NCI-H187 (cell line): ENCODE data around the gene ANO5.

Experiments used
- DNase-seq, 2 experiments: peaks; one replicate each; lab custom pipeline; 2025; lab: John Stamatoyannopoulos, UW

ANO5 gene

GRCh38 chr11:22192642-22193347 lies at the start of gene ANO5:
ANO5 (plus strand) TSS chr11:22193085; CDS start chr11:22193493, 408 bp downstream.
- DNase-seq: peak in 1 of 2 experiments; percentile 69

- no peak for DNase-seq
These were observed 41.2 kb upstream of the ANO5 start for GRCh38 chr11:22151649-22152197.

- DNase-seq: no peak
These were observed 35.4 kb upstream of the ANO5 start for GRCh38 chr11:22157531-22157930.

DNA sequence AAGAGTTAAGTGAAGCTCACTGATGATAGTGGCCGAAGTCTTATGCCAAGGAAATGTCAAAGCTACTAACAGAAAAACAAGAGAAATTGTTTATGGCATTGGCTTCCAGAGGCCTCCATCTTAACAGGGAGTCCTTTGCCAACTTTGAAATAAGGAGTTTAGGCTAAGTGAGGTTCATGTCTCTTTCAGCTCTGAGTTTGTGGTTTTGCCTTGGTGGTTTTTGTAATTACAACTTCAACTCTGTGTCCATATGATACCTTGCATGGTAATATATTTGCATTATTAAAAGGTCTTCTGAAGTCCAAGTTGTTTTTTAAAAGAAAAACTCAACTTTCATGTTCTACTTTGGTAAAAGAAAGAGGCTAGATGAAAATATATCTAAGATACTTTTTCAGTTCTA lies 31.4 kb upstream of the ANO5 start:
- DNase-seq: no peak

DNA sequence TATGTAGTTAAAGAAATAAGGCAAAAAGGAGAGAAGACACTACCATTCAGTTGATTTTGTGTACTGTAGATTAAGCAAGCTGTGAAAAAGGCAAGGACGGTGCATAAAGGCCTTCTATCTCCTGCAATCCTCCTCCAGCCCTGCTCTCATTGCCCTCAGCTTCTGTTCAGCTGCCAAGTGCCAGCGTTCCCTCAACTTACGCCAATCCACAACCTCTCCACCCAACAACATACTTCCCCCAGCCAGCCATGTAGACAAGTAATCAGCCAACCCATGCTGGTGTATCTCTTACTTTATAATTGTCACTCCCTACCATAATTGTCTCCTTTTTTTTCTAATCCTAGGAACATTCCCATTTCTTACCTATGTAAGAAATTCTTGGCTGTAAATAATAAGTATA lies 30.1 kb upstream of the ANO5 start:
- DNase-seq: no peak

GRCh38 chr11:22163394-22163797 lies 29.5 kb upstream of the ANO5 start:
- no peak for DNase-seq

GRCh38 chr11:22165087-22165486 lies 27.8 kb upstream of the ANO5 start:
- DNase-seq: no peak

DNA sequence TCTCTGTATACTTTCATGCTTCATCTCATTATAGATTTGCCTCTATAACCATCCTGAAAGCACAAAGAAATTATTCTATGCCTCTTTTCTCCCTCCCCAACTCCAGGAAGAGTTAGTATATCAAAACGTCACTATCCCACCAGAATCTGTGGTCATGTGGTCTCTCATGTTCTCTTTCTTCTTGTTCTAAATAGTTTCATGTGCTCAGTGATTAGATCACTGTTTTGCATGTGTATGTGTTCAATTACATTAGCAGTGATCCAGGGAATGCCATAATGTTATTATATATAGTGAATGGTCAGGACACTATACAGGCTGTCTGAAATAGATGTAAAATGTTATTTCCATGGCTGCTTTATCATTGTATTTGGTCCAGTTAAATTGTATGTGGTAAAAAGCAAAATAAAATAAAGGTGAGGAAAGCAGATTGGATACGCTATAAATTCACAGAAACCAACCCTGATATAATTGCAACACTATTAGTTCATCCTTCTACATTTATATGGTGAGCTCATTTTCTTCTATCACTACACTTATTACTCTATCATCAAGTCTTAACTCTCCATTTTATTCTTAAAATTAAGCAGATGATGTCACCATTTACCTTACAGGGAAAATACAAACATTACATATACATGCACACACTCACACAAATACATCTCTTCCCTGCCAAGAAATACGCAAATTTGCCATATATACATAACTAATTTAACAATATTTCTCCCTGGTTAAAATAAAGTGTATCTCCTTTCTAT lies 26.9 kb upstream of the ANO5 start:
- DNase-seq: no peak

DNA sequence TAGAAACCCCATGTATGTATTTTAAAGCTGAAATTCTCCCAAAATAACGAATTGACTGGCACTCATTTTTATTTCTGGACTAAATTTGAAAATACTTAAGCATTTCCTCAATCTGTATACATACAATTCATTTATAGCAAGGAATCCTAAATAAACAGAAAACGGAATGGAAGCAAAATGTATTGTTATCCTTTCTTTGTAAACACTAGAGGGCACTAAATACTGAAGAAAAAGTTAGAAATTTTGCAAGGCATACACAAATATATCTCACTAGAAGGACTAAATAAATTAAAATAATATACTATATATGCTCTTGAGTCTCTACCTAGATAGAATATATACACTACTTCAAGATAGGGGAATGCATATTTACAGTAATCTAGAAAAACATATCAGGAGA lies 23.1 kb upstream of the ANO5 start:
- no peak for DNase-seq

- DNase-seq: no peak
These were observed 19.4 kb upstream of the ANO5 start for GRCh38 chr11:22173532-22173931.

DNA sequence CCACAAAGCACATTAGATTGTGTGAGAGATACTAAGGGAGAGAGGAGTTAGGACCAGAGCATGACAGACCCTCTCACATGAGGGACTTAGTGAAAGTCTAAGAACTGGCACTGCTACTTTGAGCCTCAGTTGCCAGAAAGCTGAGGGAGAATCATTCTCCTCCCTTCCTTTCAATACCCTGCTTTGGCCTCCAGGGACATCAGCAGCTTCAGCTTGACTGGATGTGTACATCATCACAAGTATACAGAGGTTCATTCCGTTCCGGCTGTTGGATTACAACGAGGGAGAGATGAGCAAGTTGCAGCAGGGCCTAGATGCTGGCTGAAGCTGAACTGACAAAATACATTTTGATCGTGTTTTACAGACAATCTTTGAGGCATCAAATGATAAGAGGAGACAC lies 15.7 kb upstream of the ANO5 start:
- no peak for DNase-seq

GRCh38 chr11:22179626-22180025 lies 13.3 kb upstream of the ANO5 start:
- DNase-seq: no peak

DNA sequence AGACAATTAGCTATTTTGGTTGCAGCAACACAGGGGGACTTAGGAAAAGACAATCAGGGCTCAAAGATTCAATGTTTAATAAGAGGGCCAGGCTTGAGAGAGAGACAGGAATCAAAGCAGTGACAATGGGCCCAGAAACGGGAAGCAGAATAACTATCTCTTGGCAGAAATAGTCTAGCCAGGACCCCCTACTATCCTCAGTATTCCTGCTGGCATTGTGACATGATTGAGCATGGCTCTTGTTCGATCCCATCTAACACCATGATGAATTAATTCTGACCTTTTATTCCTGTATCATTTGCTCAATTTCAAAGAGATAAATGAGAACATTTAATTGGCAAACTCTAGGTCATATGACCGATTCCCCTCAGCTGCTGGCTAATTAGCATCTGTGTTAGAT lies 12.8 kb upstream of the ANO5 start:
- no peak for DNase-seq

- no peak for DNase-seq
These were observed 3.2 kb upstream of the ANO5 start for GRCh38 chr11:22189660-22190059.

DNA sequence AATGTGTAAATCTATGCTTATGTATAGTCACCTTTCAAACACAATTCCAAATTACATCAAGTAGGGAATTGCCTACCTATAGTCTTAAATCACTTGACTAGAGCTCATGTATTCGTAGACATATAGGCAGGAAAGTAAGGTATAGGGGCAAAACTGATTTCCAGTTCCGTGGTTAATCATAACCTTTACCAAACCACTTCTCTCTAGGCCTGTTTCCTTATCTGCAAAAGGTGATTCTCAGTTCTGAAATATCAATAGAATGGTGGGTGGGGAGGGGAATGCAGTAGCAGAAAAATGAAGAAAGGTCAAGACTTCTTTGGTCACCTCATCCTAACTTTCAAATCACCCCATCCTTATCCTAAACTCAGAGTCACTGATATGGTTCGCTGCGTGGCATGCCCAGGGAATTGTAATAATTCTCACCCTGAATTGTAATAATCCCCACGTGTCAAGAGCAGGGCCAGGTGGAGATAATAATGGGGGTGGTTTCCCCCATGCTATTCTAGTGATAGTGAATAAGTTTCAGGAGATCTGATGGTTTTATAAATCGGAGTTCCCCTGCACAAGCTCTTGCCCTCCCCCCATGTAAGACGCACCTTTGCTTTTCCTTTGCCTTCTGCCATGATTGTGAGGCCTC lies 1.9 kb upstream of the ANO5 start:
- DNase-seq: no peak

GRCh38 chr11:22192289-22192641 lies 620 bp upstream of the ANO5 start:
- peak in 1 of 2 experiments; percentile 14 for DNase-seq

DNA sequence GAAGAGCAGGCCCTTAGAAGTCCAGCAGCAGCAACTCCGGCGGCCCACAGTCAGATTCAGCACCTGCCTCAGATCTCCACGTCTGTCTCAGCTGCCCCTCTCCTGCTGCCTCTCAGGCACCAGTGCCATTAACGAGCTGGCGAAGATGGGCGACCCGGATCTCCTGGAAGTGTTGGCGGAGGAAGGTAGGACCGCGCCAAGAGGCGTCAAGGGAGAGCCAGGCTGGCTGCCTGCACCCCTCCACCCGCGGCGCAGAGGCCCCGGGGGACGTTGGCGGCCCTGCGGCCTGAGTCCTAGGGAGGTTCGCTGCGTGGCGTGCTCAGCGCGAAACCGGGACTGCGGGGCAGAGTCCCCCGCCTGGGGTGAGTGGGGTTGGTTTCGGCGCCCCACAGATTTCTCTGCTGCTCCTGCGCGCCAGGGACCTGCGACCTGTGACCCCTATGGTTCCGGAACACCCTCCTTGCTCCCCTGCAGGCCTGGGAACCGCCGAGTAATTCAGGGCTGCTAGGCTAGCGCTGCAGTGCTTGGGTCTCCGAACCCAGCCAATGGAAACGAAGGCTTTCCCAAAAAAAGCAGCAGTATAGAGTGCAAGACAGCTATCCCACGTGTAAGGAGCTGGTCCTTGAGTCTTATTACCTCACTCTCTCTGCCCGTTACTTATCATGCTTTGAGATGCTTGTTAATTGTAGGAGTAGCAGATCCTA lies 615 bp downstream of the ANO5 start:
- peak; percentile 15 to 70 for DNase-seq

- DNase-seq: no peak
These were observed 1.4 kb downstream of the ANO5 start for GRCh38 chr11:22194306-22194705.

DNA sequence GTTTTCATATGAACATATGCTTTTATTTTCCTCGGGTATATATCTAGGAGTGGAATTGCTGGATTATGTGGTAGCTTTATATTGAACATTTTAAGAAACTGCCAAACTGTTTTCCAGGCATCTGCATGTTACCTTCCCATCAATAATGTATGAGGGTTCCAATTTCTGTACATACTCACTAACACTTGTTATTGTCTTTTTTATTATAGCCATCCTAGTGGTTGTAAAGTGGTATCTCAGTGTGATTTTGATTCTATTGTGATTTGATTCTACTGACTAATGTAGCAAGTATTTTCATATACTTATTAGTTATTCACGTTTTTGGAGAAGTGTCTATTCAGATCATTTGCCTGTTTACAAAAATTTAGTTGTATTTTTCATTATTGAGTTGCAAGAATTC lies 2.0 kb downstream of the ANO5 start:
- no peak for DNase-seq

DNA sequence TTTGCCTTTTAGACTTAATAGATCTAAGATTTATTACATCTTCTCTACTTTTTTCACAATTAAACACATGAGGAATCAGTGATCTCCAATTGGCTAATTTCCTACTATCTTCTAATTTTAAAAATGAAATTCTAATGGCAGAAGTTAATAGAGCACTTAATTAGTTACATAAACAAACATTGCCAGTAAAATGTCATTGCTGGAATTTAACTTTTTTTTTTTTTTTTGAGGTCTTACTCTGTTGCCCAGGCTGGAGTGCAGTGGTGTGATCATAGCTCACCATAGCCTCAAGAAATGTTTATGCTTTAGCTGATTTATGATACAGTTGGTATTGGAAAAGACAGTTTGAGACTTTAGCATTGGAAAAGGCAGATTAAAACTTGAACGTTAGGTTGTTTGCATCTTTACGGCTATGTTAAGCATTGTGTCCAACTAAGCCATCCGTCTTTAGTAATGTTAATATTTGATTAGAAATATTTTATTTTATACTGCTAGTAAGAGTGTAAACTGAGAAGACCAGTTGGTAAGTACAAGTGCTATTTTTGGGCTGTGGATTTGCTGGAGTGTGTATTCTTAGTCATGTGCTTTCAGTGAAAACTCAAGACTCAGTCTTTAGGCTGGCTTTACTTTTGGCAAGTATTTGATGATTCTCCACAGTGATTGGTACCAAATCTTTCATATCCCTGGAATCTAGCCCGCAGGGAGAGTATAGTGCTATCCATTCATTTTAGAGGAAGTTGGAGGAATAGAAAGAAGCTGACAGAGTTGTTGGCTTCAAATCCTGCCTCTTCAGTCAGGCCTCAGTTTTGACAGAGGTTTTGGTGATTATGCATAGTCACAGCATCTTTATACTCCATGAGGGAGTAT lies 4.5 kb downstream of the ANO5 start:
- DNase-seq: no peak

- DNase-seq: no peak
These were observed 6.4 kb downstream of the ANO5 start for GRCh38 chr11:22199243-22199642.
